Stimulated activated CD4-positive, alpha-beta T cell treated with anti-CD3 and anti-CD28 coated beads, Interleukin-2, amount 100 ng/mL, for 24 hours (primary cell): ENCODE data around the gene FOXQ1.
"Not testable (repeated sequence)": the region's sequence is repeated elsewhere in the genome, so short reads cannot be mapped to it uniquely, and the experiment has no call there.

ENCODE experiments used
- DNase-seq, 2 donors: peaks; one replicate each; pipeline ENCODE4 v3.0.0-alpha.2; 2020

FOXQ1 gene

DNA sequence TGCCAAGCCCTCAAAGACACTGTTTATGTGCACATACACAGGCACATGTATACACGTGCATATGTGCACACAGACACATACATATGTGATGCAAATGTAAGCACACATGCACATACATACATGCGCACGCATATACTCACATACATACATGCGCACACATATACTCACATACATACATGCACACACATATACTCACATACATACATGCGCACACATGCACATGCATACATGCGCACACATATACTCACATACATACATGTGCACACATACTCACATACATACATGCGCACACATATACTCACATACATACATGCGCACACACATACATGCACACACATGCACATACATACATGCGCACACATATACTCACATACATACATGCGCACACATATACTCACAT is 20.5 kb upstream of the FOXQ1 start:
- DNase-seq: no peak

DNA sequence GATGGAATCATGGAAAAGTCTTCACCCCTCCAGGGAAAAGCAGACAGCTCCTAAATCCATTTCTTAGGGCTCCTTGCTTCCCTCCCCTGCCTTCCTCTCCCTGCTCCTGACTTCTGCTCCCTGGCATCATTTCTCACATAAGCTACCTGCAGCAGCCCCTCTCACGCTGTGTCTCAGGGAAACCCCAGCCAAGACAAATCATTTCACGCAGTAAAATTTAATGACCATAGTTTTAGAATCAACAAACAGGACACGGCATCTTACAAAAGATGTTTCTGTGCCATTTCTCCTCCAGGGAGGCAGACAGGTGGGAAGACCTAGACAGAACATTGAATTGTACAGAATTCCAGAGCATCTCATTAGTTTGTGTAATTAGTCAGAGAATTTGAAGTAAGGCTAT is 16.5 kb upstream of the FOXQ1 start:
- no peak for DNase-seq

DNA sequence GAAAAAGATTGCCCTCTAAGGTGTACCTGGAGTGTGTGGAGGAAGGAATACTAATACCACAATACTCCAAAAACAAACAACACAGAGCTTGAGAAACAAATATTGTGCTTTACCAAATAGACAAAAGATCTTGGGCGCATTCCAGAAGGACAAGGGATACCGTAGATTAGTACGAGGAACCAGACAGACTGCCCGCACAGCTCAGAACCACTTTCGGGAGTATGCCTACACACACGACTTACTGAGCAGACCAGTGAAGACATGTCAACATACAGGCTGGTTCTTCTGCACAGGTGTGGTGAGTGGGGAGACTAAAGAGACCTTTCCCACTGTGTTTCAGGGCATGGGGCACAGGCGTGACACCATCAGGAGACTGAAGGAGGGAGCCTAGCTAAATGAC is 15.8 kb upstream of the FOXQ1 start:
- DNase-seq: no peak

DNA sequence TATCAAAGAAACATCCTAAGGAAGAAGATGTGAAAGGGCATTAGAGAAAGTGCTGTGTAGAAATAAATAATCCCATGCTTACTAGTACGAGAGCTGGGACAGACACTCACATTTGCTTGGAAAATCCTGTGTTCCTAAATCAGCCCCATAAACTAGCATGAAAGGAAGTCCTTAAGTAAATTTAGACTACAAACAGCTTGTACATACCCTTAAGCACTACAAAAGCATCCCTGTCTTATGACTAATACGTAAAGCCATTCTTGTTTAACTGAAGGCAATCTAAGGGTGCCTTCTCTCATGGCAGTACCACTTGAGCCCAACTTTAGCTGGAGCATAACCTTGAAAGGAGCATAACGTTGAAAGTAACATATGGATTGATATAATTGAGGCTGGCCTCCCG is 15.4 kb upstream of the FOXQ1 start:
- DNase-seq: no peak

DNA sequence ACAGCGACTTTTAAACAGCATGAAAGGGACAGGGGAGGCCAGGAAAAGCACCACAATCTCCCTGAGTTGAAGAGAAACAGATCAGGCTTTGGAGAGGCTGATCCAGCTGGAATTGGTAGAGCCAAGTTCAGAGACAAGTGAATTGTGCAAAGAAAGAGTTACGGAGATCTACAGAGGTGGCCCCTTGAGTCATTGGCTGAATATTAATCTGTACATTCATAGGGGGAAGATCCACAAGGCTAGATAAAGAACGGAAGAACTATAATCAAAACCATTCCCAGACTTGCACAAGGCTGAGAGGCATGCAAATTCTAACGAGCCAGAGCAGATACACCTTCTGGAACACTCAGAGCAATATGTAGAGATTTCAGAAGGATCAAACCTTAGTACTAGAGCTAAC is 14.2 kb upstream of the FOXQ1 start:
- no peak for DNase-seq

DNA sequence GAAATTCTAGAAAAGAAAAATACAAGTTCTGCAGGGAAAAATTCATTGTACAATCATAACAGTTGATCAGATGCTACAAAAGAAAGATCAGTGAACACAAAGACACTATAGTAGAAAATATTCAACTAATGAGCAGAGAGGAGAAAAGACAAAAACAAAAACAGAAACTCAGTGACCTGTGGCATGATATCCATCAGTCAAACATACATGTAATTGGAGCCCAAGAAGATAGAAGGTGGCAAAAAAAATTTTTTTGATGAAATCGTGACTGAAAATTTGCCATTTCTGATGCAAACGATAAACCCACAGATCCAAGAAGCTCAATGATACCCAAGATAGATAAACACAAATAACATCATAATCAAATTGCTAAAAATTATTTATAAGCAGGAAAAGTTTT is 13.1 kb upstream of the FOXQ1 start:
- DNase-seq: no peak

DNA sequence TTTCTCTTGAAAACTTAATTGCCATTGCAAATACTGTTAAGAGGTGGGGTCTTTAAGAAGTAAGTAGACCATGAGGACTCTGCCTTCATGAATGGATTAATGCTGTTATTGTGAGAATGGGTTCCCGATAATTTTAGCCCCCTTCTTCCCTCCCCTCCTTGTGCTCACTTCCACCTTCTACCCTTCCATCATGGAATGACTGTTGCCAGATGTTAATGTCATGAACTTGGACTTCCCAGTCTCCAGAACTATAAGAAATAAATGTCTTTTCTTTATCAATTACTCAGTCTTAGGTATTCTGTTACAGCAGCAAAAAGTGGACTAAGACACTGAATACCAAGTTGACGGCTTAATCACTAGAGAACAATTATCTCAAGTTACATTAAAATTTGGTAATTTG is 5.8 kb upstream of the FOXQ1 start:
- no peak for DNase-seq

DNA sequence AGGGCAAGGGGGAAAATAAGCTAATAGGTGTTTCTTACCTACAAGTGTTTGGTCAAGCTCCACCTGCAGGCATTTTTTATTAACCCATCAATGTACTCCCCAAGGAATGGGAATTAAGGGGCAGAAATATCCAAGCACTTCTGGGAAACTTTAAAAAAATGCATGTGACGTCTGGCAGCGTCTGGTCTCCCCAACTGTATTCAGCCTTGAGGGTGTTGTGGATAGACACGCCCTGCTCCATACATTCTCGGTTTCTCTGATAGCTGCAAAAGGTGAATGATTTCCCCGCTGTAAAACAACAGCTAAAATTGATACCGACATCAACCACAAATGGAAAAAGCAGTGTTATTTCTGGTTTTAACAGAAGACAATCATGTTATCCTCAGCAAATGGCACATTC is 2.5 kb upstream of the FOXQ1 start:
- no peak for DNase-seq

DNA sequence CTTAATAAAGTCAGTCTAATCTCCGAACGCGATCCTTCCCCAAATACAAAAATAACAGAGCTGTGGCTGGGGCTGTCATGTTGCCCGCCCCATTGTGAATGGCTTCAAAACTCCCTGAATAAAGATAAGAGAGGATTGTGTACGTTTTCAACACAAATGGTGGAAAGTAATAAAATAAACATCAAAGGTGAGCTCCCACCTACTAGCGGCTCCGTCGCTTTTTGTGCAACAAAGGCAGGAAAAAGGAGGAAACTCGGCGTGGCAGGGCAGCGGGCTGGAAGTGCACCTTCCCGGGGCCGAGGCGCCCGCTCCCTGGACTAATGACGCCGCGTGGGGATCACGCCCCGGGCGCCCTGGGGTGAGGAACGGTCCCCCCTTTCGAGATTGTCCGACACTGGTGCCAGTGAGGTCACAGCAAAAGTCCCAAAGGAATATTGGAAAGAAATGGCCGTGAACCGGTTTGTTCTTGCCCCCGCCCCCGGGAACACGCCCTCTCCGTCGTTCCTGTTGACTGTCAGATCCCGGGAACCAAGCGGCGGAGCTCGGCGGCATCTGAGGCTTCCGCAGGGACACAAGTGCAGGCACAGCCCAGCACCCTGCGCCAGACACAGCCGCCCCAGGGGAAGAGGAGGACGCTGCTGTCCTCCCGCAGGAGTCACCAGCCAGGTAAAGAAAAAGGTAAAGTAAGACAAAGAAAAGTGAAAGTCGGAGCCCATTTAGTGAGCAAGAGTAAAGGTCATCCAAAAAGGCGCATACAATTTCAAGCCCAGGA is 1.1 kb upstream of the FOXQ1 start:
- DNase-seq: no peak

DNA sequence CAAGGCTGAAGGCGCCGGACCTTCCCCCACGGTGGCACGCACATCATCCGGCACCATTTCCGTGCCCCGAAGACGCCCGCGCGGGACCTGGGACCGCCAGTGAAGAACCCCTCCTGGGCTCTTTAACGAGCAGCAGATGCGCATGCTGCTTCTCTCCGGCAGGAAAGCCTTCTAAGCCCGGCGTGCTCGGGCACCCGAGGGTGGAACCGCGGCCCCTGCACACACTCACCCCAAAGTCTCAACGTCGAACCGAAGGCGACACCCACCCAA is 240 bp downstream of the FOXQ1 start:
- no peak for DNase-seq

DNA sequence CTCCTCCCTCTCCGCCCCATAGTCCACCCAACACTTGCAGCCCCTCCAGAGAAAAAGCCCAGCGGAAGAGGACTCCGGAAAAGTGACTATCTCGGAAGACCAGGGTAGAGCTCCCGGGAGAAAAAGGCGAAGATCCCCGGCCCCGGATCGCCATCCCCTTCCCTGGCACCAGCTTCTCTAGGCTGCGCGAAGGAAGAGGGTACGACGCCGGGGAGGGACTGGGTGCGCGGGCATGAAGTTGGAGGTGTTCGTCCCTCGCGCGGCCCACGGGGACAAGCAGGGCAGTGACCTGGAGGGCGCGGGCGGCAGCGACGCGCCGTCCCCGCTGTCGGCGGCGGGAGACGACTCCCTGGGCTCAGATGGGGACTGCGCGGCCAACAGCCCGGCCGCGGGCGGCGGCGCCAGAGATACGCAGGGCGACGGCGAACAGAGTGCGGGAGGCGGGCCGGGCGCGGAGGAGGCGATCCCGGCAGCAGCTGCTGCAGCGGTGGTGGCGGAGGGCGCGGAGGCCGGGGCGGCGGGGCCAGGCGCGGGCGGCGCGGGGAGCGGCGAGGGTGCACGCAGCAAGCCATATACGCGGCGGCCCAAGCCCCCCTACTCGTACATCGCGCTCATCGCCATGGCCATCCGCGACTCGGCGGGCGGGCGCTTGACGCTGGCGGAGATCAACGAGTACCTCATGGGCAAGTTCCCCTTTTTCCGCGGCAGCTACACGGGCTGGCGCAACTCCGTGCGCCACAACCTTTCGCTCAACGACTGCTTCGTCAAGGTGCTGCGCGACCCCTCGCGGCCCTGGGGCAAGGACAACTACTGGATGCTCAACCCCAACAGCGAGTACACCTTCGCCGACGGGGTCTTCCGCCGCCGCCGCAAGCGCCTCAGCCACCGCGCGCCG is 822 bp downstream of the FOXQ1 start:
- DNase-seq: peak in 1 of 2 donors; percentile 21

DNA sequence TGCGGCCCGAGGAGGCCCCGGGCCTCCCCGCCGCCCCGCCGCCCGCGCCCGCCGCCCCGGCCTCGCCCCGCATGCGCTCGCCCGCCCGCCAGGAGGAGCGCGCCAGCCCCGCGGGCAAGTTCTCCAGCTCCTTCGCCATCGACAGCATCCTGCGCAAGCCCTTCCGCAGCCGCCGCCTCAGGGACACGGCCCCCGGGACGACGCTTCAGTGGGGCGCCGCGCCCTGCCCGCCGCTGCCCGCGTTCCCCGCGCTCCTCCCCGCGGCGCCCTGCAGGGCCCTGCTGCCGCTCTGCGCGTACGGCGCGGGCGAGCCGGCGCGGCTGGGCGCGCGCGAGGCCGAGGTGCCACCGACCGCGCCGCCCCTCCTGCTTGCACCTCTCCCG is 1.5 kb downstream of the FOXQ1 start:
- DNase-seq: no peak

DNA sequence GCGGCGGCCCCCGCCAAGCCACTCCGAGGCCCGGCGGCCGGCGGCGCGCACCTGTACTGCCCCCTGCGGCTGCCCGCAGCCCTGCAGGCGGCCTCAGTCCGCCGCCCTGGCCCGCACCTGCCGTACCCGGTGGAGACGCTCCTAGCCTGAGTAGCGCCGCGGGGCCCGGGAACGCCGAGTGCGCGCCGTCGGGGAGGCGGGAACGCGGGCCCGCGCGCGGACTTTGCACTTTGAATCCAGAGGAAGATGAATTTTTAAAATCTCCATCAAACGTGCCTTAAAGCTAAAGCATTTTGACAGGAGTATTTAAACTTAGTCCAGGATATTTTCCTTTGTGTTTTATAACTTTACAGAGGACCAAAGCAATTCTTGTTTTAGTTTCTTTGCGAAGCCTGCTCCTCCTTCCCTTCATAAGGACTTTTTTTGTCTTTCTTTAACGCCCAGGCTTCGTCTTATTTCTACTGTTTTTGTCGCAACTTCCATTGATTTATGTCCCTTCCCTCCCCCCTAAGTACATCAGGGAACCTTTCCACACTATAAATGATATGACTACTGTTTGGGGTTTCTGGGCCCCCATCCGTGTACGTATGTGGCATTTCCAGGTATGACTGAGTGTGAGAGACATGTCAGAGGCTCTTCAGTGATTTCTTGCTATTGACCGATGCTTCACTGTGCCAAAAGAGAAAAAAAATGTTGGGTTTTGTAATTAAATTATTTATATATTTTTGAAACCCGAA is 2.0 kb downstream of the FOXQ1 start:
- peak in 1 of 2 donors; percentile 45 for DNase-seq

DNA sequence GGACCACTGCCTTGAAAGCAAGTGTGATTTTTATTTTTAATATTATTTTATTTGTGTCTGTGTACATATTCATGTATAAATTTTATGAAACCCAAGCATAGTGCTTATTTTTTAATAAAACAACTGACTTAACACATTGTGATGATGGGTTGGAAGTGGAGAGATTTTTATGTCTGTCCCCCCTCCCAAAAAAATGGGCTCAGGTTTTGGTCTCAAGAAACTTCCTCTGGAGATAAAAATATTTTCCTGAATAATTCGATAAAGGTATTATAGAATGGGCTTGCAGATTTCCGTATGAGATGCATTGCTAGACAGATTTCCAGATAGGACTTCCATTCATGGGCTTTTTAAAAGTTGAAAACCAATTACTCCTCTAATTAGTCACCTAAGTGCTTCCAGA is 2.7 kb downstream of the FOXQ1 start:
- no peak for DNase-seq

DNA sequence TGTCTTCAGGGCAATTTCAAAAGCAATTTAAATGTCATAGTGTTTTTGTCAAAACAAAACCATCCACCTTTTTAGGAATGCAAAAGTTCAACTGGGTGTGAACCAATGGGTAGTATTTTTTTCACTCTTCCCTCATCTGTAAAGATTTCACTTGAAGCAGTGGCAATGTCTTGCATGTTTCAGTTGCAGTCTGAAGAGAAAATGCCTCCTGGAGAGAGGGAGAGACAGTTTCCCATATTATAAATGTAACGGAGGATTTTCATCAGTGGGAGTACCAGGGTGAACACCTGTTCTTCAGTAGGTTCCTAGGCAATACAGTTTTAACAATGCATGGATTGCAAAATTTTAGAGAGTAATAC is 3.3 kb downstream of the FOXQ1 start:
- DNase-seq: no peak

DNA sequence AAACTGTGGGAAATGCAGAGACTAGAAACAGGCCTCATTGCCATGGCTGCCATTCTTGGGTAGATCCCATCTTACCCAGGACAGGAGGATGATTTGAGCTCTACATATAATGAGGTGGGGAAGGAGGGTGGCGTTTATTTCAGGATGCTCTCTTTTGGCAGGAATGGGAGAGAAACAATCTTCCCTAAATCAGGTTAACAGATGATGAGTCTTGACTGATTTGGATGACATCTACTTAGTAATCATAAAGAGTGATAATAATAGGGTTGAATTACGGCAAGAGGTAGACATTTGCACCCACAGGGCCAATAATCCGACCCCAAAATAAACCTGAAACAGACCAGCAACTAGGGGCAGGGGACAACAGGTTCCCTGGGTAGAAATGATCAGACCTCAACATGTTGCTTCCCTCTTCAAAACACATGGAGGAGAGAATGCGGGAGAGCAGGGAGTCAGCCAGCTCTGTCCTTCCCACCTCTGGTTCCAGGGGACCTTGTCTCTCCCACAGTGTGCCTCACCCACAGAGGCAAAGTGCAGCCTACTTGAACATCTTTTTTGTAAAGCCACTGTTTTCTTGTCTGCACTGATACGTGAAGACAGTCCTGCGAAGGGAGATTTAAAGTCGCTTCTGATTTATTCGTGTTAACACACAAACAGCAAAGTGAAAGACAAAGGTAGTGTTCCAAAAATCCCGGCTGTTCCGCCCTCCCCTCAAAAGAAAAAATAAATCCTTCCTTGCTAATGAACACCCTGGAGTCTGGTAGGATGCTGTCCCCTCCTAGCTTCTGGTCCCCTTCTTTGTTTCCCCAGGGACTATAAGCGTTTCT is 3.9 kb downstream of the FOXQ1 start:
- DNase-seq: no peak

DNA sequence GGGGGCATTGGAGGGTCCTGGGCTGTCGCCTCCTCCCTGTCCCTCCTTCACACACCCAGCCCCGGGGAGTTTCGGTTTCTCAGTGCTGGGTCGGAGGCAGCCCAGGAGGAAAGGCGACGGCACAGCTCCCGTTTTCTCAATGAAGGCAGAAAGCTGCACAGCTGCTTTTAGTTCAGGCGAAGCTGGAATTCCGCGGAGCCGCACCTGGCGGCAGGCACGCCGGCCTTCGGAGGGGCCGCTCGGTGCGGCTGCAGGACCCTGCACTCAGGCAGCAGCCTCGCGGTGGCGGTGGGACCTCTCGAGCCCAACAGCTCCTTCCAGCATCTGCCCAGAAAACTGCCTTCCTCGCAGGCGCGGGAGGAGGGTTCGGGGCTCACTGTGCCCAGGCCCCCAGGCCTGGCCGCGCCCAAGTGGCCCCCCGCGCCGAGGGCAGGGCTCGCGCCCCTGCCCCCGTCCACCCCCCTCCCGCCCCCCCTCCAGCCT is 4.6 kb downstream of the FOXQ1 start:
- no peak for DNase-seq

DNA sequence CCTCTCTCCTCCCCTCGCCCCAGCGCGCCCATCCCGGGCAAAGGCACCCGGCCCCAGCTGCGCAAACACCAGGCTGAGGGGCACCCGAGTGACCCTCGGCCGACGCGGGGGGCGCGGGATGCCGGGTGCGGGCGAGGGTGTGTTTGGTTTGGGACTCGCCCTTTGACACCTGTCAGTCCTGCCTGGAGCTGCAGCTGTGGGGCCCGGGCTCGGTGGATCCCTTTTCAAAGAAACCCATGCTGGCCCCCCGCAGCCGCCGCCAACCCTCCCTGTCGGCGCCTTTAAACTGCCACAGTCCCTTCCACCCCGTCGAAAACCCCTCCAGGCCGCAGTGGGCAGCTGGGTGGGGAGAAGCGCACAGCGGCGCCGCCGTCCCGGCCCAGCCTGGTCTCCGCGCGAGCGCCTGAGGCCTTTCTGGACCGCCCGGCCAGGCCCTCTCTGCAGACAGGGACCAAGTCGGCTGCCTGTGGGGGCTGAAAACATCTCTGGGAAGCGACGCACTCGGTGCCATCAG is 5.5 kb downstream of the FOXQ1 start:
- DNase-seq: no peak

DNA sequence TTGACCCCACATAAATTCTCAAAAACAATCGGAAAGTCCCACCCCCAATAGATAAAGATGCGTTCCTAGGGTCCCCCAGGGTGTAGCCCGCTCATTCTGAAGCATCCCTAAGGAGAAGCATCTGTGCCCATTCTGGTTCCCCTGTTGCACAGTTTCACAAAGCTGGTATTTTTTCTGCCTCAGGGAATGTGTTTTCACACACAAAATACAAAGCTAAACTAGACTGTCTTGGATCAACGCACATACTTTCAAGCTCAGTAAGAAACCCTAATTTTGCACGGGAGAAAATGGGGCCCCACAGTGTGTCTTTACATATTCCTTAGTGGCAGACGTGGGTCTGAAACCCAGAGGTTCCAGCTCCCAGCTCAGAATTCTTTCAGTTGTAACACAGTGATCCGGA is 6.1 kb downstream of the FOXQ1 start:
- no peak for DNase-seq

DNA sequence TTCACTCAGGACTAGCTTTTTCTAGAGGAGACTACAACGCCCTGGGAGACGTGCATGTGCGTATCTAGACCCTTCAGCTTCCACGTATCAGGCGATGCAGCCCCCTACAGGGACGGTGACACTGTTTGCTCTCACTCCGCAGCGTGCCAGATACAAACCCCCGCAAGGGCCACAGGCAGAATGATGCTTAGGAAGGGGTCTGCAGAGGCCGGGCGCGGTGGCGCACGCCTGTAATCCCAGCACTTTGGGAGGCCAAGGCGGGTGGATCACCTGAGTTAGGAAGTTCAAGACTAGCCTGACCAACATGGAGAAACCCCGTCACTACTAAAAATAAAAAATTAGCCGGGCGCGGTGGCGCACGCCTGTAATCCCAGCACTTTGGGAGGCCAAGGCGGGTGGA is 6.7 kb downstream of the FOXQ1 start:
- DNase-seq: not testable (repeated sequence)

DNA sequence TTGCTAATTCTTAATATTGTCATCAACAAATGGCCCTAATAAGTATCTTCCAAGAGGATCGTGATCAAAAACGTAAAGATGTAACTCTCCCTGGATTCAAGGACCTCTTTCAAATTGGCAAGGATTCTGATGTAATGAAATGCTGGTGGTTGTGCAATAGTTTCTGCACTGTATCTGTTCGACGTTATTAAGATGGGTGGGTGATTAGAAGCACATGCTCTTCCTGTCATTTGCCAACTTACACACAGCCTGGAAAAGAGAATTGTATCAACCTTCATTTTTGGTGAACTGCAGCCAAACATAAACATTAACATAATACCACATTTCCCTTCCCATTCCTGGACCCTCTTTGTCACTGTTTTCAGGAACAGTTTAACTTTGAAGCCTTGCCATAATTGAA is 9.8 kb downstream of the FOXQ1 start:
- DNase-seq: no peak

DNA sequence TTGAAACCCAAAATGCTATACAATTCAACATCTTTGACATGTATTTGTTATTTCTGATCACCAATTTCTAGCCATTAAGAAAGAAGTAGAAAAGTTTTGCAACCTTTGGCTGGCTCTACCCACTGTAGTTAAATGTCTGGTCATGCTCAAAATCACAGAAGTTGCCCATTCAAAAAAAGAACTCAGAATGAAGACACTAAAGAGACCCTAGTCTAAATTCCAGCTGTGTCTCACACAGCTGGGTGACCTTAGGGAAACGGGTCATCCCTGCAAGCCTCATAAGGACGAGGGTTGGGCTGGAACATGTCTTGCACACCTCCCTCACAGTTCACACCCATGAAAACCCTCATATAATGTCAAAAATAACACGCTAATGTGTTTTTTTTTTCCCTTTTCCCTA is 10.3 kb downstream of the FOXQ1 start:
- DNase-seq: no peak

DNA sequence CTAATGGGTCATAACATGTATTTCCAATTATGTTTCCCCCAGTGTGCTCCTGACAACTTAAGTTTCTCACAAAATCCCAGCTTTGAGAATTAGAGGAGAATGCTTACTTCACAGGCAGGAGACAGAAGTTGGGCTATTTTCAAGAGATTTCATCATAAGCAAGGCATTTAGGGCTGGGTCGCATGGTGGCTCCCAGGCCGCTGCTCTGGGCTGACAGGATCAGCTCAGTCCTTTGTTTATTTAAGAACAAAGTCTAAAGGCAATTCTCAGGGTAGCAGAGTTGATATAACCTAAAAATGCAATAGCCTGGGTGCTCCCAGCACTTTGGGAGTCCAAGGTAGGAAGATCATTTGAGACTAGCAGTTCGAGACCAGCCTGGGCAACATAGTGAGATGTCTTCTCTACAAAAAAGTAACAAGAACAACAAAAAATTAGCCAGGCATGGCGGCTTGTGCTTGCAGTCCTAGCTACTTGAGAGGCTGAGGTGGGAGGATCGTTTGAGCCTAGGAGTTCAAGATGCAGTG is 10.9 kb downstream of the FOXQ1 start:
- no peak for DNase-seq
